KMS-11 (cell line): ENCODE results near the gene KIF25.

Source experiments
- H2AFZ ChIP-seq: fragments of 200-600 bp; sonication (generic); 2 replicates; pipeline ENCODE4 v1.6.1; 2016; ENCODE audit warnings: antibody characterized with exemption, mixed run types, low read depth
- H3K27ac ChIP-seq: fragments of 200-600 bp; sonication (generic); 2 replicates; pipeline ENCODE4 v1.6.1; 2016; ENCODE audit warnings: mild to moderate bottlenecking, mixed run types
- H3K27me3 ChIP-seq: fragments of 200-600 bp; sonication (generic); 2 replicates; pipeline ENCODE4 v1.6.1; 2017; ENCODE audit warnings: mild to moderate bottlenecking, low read depth, mixed run types, moderate library complexity; ENCODE audit not compliant: insufficient read depth
- H3K36me3 ChIP-seq: fragments of 200-600 bp; sonication (generic); 2 replicates; pipeline ENCODE4 v1.6.1; 2017; ENCODE audit warnings: mild to moderate bottlenecking, mixed run types; ENCODE audit not compliant: insufficient read depth
- H3K4me1 ChIP-seq: fragments of 200-600 bp; sonication (generic); 2 replicates; pipeline ENCODE4 v1.6.1; 2016; ENCODE audit warnings: mild to moderate bottlenecking, low read depth, mixed run types; ENCODE audit not compliant: poor library complexity, severe bottlenecking
- H3K4me2 ChIP-seq: fragments of 200-600 bp; sonication (generic); 2 replicates; pipeline ENCODE4 v1.7.0; 2016; ENCODE audit warnings: mild to moderate bottlenecking, mixed run types
- H3K4me3 ChIP-seq: fragments of 200-600 bp; sonication (generic); IDR thresholded peaks from 2 replicates; pipeline ENCODE4 v1.6.1; 2017; ENCODE audit warnings: low read depth, low read length, mixed read lengths; ENCODE audit not compliant: insufficient read depth
- H3K79me2 ChIP-seq: fragments of 200-600 bp; sonication (generic); 2 replicates; pipeline ENCODE4 v1.6.1; 2016; ENCODE audit warnings: low read depth, mixed run types; ENCODE audit not compliant: insufficient read depth
- H3K9ac ChIP-seq: fragments of 200-600 bp; sonication (generic); 2 replicates; pipeline ENCODE4 v1.6.1; 2016; ENCODE audit warnings: mild to moderate bottlenecking, mixed run types
- H4K20me1 ChIP-seq: fragments of 200-600 bp; sonication (generic); 2 replicates; pipeline ENCODE4 v1.6.1; 2016; ENCODE audit warnings: mild to moderate bottlenecking, mixed run types; ENCODE audit not compliant: insufficient read depth
- CTCF ChIP-seq: fragments of 200-600 bp; sonication (generic); conservative IDR thresholded peaks from 2 replicates; pipeline ENCODE4 v1.6.1; 2017; ENCODE audit warnings: low read depth, mild to moderate bottlenecking, antibody characterized with exemption, low read length, moderate library complexity, mixed read lengths

Gene KIF25

GRCh38 chr6:168084465-168085160, 87.1 kb downstream of the KIF25 start:
- Histone ChIP-seq H3K36me3 (no peaks in the 10 kb centered on the region), H3K79me2 (no peaks in the 10 kb centered on the region), H3K4me2 (no peak overlapping the region), H3K27me3 (peaks cover 12% of the 10 kb centered on the region; the same call in 1 of the 2 replicates), H3K27ac (no peak overlapping the region), H4K20me1 (no peaks in the 10 kb centered on the region), H3K9ac (no peak overlapping the region), H2AFZ (no peak overlapping the region), H3K4me1 (no peaks in the 10 kb centered on the region), H3K4me3 (no peak overlapping the region)
- TF ChIP-seq CTCF = no peak

GRCh38 chr6:168086066-168086465, 88.6 kb downstream of the KIF25 start:
- peaks cover 16% of the 10 kb centered on the region; the same call in 1 of the 2 replicates for H3K27me3 ChIP-seq
- no peak overlapping the region for H3K4me3 ChIP-seq
- H3K9ac ChIP-seq = no peak overlapping the region
- no peaks in the 10 kb centered on the region for H3K79me2 ChIP-seq
- H3K4me1 ChIP-seq = no peaks in the 10 kb centered on the region
- no peaks in the 10 kb centered on the region for H4K20me1 ChIP-seq
- no peaks in the 10 kb centered on the region for H3K36me3 ChIP-seq
- no peak overlapping the region for H3K27ac ChIP-seq
- no peak for TF ChIP-seq CTCF
- no peak overlapping the region for H2AFZ ChIP-seq
- no peak overlapping the region for H3K4me2 ChIP-seq

- no peak overlapping the region for H3K9ac ChIP-seq
- no peak overlapping the region for H3K4me3 ChIP-seq
- H2AFZ ChIP-seq = no peak overlapping the region
- H3K27me3 ChIP-seq = peaks cover 16% of the 10 kb centered on the region; the same call in 1 of the 2 replicates
- no peak overlapping the region for H3K27ac ChIP-seq
- H3K36me3 ChIP-seq = no peaks in the 10 kb centered on the region
- no peaks in the 10 kb centered on the region for H4K20me1 ChIP-seq
- H3K4me1 ChIP-seq = no peaks in the 10 kb centered on the region
- TF ChIP-seq CTCF = no peak
- no peak overlapping the region for H3K4me2 ChIP-seq
- no peaks in the 10 kb centered on the region for H3K79me2 ChIP-seq
Observed at GRCh38 chr6:168086616-168087015, 89.1 kb downstream of the KIF25 start.

GRCh38 chr6:168087436-168088160, 90.1 kb downstream of the KIF25 start:
- no peaks in the 10 kb centered on the region for H3K79me2 ChIP-seq
- no peak overlapping the region for H3K4me3 ChIP-seq
- H4K20me1 ChIP-seq = no peaks in the 10 kb centered on the region
- H2AFZ ChIP-seq = no peak overlapping the region
- H3K9ac ChIP-seq = no peak overlapping the region
- H3K36me3 ChIP-seq = no peaks in the 10 kb centered on the region
- no peak for TF ChIP-seq CTCF
- no peak overlapping the region for H3K4me2 ChIP-seq
- H3K27me3 ChIP-seq = peaks cover 16% of the 10 kb centered on the region; the same call in 1 of the 2 replicates
- no peaks in the 10 kb centered on the region for H3K4me1 ChIP-seq
- no peak overlapping the region for H3K27ac ChIP-seq
